K562 (cell line): ENCODE results near the gene CERS1.

Experiments used
- NCOA1 ChIP-seq: fragments of 450-650 bp; IDR thresholded peaks from 2 replicates; pipeline ENCODE4 v1.6.1; 2016; ENCODE audit warnings: low read depth
- SMAD1 ChIP-seq: fragments of 150-350 bp; IDR thresholded peaks from 2 replicates; pipeline ENCODE4 v1.6.1; 2014; ENCODE audit warnings: low read length, low read depth; ENCODE audit not compliant: partially characterized antibody
- ZNF384 ChIP-seq: IDR thresholded peaks from 2 replicates; pipeline ENCODE4 v1.6.1; 2012; ENCODE audit warnings: low read depth, low read length, improper control_type of control experiment

GRCh38 chr19:18831524-18832305 is 64.2 kb downstream of the CERS1 start, which contains the start of gene UPF1:
- TF ChIP-seq ZNF384 (no peak), NCOA1 (no peak), SMAD1 (peak; percentile 33)
